ENCODE results near the gene EPHA2. TPM values are rescaled to one million over a fixed set of nuclear protein-coding genes. Genes with fewer than 3 reads are reported as not detected.
A peak's percentile ranks its signal among the peaks of the same experiment; 100 is the strongest.

EPHA2 gene
- total and polyA plus RNA-seq, 3 donors from 2014 or later: 5.1 to 14.1 (median 5.7) TPM

- Histone ChIP-seq H3K4me1 (peaks cover 62% of the 10 kb centered on the region), H3K27ac (peak overlapping the region; percentile 20 to 23), H3K4me3 (no peak overlapping the region), H3K9me3 (no peaks in the 10 kb centered on the region), H3K27me3 (no peaks in the 10 kb centered on the region), H3K36me3 (ENCODE audit: low read depth, missing control alignments) (no peaks in the 10 kb centered on the region)
- peak; percentile 46 for DNase-seq
- 44 to 58% methylated on average over 3 to 19 of the region's 19 CpGs for WGBS, 2 donors
- intact Hi-C loops (cut with DNase I; ENCODE audit: low total_unique reads): no loop called here
- TF ChIP-seq POLR2A (IDR thresholded peaks at IDR 0.05) (no peak), CTCF (IDR thresholded peaks at IDR 0.05) (no peak)
Observed at GRCh38 chr1:16145030-16145661, 10.7 kb downstream of the EPHA2 start.

- no peaks in the 10 kb centered on the region for H3K36me3 ChIP-seq (ENCODE audit: low read depth, missing control alignments)
- H3K9me3 ChIP-seq: no peaks in the 10 kb centered on the region
- intact Hi-C loops (cut with DNase I; ENCODE audit: low total_unique reads): no loop called here
- no peak for DNase-seq
- no peak for TF ChIP-seq POLR2A (IDR thresholded peaks at IDR 0.05)
- no peak for TF ChIP-seq CTCF (IDR thresholded peaks at IDR 0.05)
- H3K4me1 ChIP-seq: peaks cover 63% of the 10 kb centered on the region
- peak overlapping the region in 1 of 2 donors; percentile 23 for H3K27ac ChIP-seq
- H3K27me3 ChIP-seq: no peaks in the 10 kb centered on the region
- H3K4me3 ChIP-seq: no peak overlapping the region
- 64 to 71% methylated on average over 3 to 8 of the region's 8 CpGs for WGBS, 2 donors
Observed at GRCh38 chr1:16144325-16145029, 11.4 kb downstream of the EPHA2 start.

GRCh38 chr1:16143566-16144324, 12.1 kb downstream of the EPHA2 start:
- H3K27ac ChIP-seq: no peak overlapping the region
- no peaks in the 10 kb centered on the region for H3K9me3 ChIP-seq
- WGBS, 2 donors: 67 to 92% methylated on average over 9 to 18 of the region's 18 CpGs
- H3K4me1 ChIP-seq: peaks cover 67% of the 10 kb centered on the region
- intact Hi-C loops (cut with DNase I; ENCODE audit: low total_unique reads): no loop called here
- H3K27me3 ChIP-seq: no peaks in the 10 kb centered on the region
- no peak overlapping the region for H3K4me3 ChIP-seq
- no peaks in the 10 kb centered on the region for H3K36me3 ChIP-seq (ENCODE audit: low read depth, missing control alignments)
- no peak for TF ChIP-seq POLR2A (IDR thresholded peaks at IDR 0.05)
- no peak for TF ChIP-seq CTCF (IDR thresholded peaks at IDR 0.05)
- DNase-seq: peak; percentile 80

GRCh38 chr1:16143005-16143565, 12.8 kb downstream of the EPHA2 start:
- Histone ChIP-seq H3K4me1 (peaks cover 72% of the 10 kb centered on the region), H3K9me3 (no peaks in the 10 kb centered on the region), H3K36me3 (ENCODE audit: low read depth, missing control alignments) (no peaks in the 10 kb centered on the region), H3K4me3 (no peak overlapping the region), H3K27me3 (no peaks in the 10 kb centered on the region), H3K27ac (no peak overlapping the region)
- WGBS, 2 donors: 92 to 95% methylated on average over 7 of the region's 7 CpGs
- intact Hi-C loops (cut with DNase I; ENCODE audit: low total_unique reads): no loop called here
- TF ChIP-seq CTCF (IDR thresholded peaks at IDR 0.05): no peak
- no peak for TF ChIP-seq POLR2A (IDR thresholded peaks at IDR 0.05)
- no peak for DNase-seq

All from testis (tissue), 3 donors.